PC-3 (cell line): Measurements from ENCODE around the gene JPH4. TPM values are rescaled to one million over a fixed set of nuclear protein-coding genes. Genes with fewer than 3 reads are reported as not detected.

ENCODE experiments used
- ATAC-seq: fragments of 200-7000 bp; cut with Tn5 transposase; 2 replicates; pipeline ENCODE4 v1.9.1; 2020; ENCODE audit warnings: mild to moderate bottlenecking, moderate library complexity
- BruUV-seq: library from RNA; stranded (reverse); fragments of 400-500 nt; replicated peaks from 2 replicates; lab custom pipeline; 2021; lab: Mats Ljungman, UMichigan
- CTCF ChIA-PET: fragments of 300-600 bp; sonication (Branson Sonifier 250); formaldehyde crosslinking; loops from one replicate; lab custom pipeline; 2022; ENCODE audit warnings: antibody characterized with exemption; lab: Charles Lee
- POLR2A ChIA-PET: fragments of 300-600 bp; sonication (Branson Sonifier 250); formaldehyde crosslinking; loops from one replicate; lab custom pipeline; 2022; ENCODE audit warnings: antibody characterized with exemption; ENCODE audit not compliant: unreplicated experiment; lab: Charles Lee
- DNase-seq: peaks from one replicate; pipeline ENCODE4 v3.0.0-alpha.2; 2015
- H2AFZ ChIP-seq: fragments of 300-600 bp; sonication (generic); 2 replicates; pipeline ENCODE4 v1.6.0; 2016; ENCODE audit warnings: antibody characterized with exemption, low read length
- H3F3A ChIP-seq: fragments of 300-600 bp; sonication (generic); one replicate; pipeline ENCODE4 v1.6.0; 2017; ENCODE audit warnings: antibody characterized with exemption, low read length, control low read depth, mild to moderate bottlenecking; ENCODE audit not compliant: unreplicated experiment
- H3K27ac ChIP-seq: fragments of 300-600 bp; sonication (generic); 2 replicates; pipeline ENCODE4 v1.5.1; 2016; ENCODE audit warnings: mild to moderate bottlenecking, low read length
- H3K27me3 ChIP-seq: fragments of 300-600 bp; sonication (generic); 2 replicates; pipeline ENCODE4 v1.6.1; 2016; ENCODE audit warnings: low read length, mixed read lengths
- H3K36me3 ChIP-seq: fragments of 300-600 bp; sonication (generic); 2 replicates; pipeline ENCODE4 v1.6.1; 2016; ENCODE audit warnings: low read depth, mixed run types, low read length, mixed read lengths
- H3K4me1 ChIP-seq: fragments of 300-600 bp; sonication (generic); 2 replicates; pipeline ENCODE4 v1.5.1; 2016; ENCODE audit warnings: low read length; ENCODE audit not compliant: insufficient read depth
- H3K4me2 ChIP-seq: fragments of 300-600 bp; sonication (generic); 2 replicates; pipeline ENCODE4 v1.6.0; 2016; ENCODE audit warnings: low read length
- H3K4me3 ChIP-seq: fragments of 300-600 bp; sonication (generic); 2 replicates; pipeline ENCODE4 v1.5.1; 2016; ENCODE audit warnings: mild to moderate bottlenecking, low read length, mixed read lengths
- H3K79me2 ChIP-seq: fragments of 300-600 bp; sonication (generic); 2 replicates; pipeline ENCODE4 v1.6.1; 2017; ENCODE audit warnings: low read length, mixed read lengths
- H3K9ac ChIP-seq: fragments of 300-600 bp; sonication (generic); 2 replicates; pipeline ENCODE4 v1.6.0; 2016; ENCODE audit warnings: mild to moderate bottlenecking, low read length
- H3K9me2 ChIP-seq: fragments of 300-600 bp; sonication (generic); replicated peaks from 2 replicates; pipeline ENCODE4 v1.6.1; 2016; ENCODE audit warnings: mixed run types, low read length, mixed read lengths
- H3K9me3 ChIP-seq: fragments of 300-600 bp; sonication (generic); 2 replicates; pipeline ENCODE4 v1.6.1; 2016; ENCODE audit warnings: low read length, mixed read lengths
- H4K20me1 ChIP-seq: fragments of 300-600 bp; sonication (generic); 2 replicates; pipeline ENCODE4 v1.6.1; 2016; ENCODE audit warnings: low read length, mixed read lengths
- EZH2 ChIP-seq: fragments of 300-600 bp; sonication (generic); IDR thresholded peaks from one replicate; pipeline ENCODE4 v1.6.1; 2017; ENCODE audit warnings: antibody characterized with exemption, mild to moderate bottlenecking, low read length; ENCODE audit not compliant: unreplicated experiment
- EZH2phosphoT487 ChIP-seq: fragments of 300-600 bp; sonication (generic); IDR thresholded peaks from 2 replicates; pipeline ENCODE4 v1.6.1; 2018; ENCODE audit warnings: mild to moderate bottlenecking, antibody characterized with exemption, low read length, borderline replicate concordance
- intact Hi-C: fragments of 100-400 bp; cut with micrococcal nuclease; formaldehyde crosslinking; loops from 2 replicates; pipeline ENCODE4 v1.9.0; 2023
- total RNA-seq: library from RNA; depleted of rRNA; stranded (reverse); fragments of >200 nt; gene quantifications from 2 replicates; pipeline ENCODE4 v1.2.3, GENCODE V29; 2014
- TF ChIP-seq, protein P1 (sequence below): fragments of 300-600 bp; sonication (generic); conservative IDR thresholded peaks from 2 replicates; pipeline ENCODE4 v1.5.1; 2017; ENCODE audit warnings: antibody characterized with exemption, low read depth, mild to moderate bottlenecking, low read length

The JPH4 gene
- total RNA-seq, 1 experiment from 2014 or later: not detected

DNA sequence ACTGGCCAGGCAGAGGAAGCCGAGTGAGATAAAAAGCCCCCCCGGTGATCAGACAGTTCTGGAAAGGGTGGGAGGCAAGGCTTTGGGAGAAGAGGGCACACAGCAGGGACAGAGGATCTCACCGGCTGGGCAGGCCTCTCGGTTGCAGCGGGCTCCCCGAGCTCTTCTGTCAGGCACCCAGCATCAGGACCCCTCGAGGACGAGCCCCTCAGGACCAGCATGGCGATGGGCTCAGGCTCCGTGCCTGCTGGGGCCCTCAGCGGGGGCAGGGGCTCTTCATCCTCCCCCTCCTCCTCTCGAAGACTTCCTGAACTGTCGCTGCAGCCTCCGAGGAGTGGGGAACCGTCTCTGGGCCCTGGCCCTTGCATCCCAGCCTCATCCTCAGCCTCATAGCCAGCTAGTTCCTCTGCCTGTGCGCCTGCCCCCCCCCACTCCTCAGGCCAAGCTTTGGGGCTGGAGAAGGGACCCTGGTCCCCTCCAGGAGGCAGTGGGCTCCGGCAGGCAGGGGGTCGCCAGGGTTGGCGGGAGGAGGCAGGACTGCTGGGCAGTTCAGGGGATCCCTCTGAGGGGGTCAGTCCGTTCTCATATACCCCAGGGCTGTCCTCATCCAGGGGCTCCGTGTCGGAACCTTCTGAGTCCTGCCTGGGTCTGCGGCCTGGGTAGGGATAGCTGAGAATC lies 7.6 kb downstream of the JPH4 start:
- no peak overlapping the region for H3K4me3 ChIP-seq
- no peaks in the 10 kb centered on the region for H3K36me3 ChIP-seq
- ATAC-seq: no peak
- no peak overlapping the region for H3K9ac ChIP-seq
- H2AFZ ChIP-seq: no peak overlapping the region
- no peak overlapping the region for H3K27ac ChIP-seq
- no peak for TF ChIP-seq EZH2
- no peak for TF ChIP-seq EZH2phosphoT487
- TF ChIP-seq, protein P1, sequence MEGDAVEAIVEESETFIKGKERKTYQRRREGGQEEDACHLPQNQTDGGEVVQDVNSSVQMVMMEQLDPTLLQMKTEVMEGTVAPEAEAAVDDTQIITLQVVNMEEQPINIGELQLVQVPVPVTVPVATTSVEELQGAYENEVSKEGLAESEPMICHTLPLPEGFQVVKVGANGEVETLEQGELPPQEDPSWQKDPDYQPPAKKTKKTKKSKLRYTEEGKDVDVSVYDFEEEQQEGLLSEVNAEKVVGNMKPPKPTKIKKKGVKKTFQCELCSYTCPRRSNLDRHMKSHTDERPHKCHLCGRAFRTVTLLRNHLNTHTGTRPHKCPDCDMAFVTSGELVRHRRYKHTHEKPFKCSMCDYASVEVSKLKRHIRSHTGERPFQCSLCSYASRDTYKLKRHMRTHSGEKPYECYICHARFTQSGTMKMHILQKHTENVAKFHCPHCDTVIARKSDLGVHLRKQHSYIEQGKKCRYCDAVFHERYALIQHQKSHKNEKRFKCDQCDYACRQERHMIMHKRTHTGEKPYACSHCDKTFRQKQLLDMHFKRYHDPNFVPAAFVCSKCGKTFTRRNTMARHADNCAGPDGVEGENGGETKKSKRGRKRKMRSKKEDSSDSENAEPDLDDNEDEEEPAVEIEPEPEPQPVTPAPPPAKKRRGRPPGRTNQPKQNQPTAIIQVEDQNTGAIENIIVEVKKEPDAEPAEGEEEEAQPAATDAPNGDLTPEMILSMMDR: no peak
- POLR2A ChIA-PET: no interaction called here
- H3K9me2 ChIP-seq: no peaks in the 10 kb centered on the region
- H3K4me1 ChIP-seq: peaks cover 18% of the 10 kb centered on the region
- no peak for DNase-seq
- intact Hi-C loops: no loop called here
- CTCF ChIA-PET: no interaction called here
- no peaks in the 10 kb centered on the region for H3K27me3 ChIP-seq
- no peaks in the 10 kb centered on the region for H3K9me3 ChIP-seq
- H3K79me2 ChIP-seq: peaks cover 9% of the 10 kb centered on the region; the same call in 1 of the 2 replicates
- no peak overlapping the region for H3K4me2 ChIP-seq
- H4K20me1 ChIP-seq: no peaks in the 10 kb centered on the region
- no TSS peak for BruUV-seq
- no peaks in the 10 kb centered on the region for H3F3A ChIP-seq

DNA sequence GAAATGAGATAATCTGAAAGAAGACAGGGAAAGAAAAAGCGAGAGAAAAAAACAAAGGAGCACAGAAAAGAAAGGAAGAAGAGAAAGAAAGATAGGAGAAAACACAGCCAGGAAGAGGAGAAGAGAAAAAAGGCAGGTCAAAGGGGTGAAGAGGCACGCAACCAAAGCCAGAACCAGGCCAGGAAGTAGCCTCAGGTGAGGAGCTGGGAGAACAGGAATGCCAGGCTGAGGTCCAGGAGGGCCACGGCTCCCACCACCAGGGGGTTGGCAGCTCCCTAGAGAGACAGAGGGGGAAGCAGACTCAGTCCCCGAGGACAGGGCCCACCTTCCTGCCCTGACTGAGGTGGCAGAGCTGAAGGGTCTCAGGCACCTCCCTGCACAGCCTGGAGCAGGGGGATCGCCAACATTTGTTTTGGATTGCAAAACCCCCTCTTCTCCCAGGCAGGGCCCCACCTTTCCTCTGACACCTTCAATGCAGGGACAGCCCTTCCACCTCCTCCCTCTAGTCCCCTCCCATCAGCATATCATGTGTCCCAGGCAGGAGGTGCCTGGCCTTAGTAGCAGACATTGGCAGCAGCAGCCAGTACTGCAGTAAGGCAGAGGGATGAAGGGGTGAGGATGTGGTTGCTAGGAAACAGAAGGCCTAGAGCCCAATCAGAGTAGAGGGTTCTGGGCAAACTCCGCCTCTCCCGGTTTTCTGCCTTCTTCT lies 9.0 kb downstream of the JPH4 start:
- TF ChIP-seq, protein P1: 0 out of 2 replicates have a peak, but pooled peaks have one; percentile 8
- no peak for TF ChIP-seq EZH2phosphoT487
- POLR2A ChIA-PET: no interaction called here

More for the DNA sequence above, 9.0 kb downstream of the JPH4 start:
- CTCF ChIA-PET: no interaction called here
- no TSS peak for BruUV-seq
- Histone ChIP-seq H3K4me3 (no peak overlapping the region), H3K9ac (no peak overlapping the region), H3K9me2 (no peaks in the 10 kb centered on the region), H3K9me3 (no peaks in the 10 kb centered on the region), H3K79me2 (peaks cover 9% of the 10 kb centered on the region; the same call in 1 of the 2 replicates), H3K36me3 (no peaks in the 10 kb centered on the region), H3K27ac (no peak overlapping the region), H3K27me3 (no peaks in the 10 kb centered on the region), H3K4me2 (no peak overlapping the region), H3F3A (no peaks in the 10 kb centered on the region), H2AFZ (no peak overlapping the region), H3K4me1 (peaks cover 18% of the 10 kb centered on the region), H4K20me1 (no peaks in the 10 kb centered on the region)
- peak; percentile 44 for DNase-seq
- intact Hi-C loops: no loop called here
- ATAC-seq: peak; percentile 29
